ENCODE data around the gene DUSP9.

The DUSP9 gene

GRCh38 chrX:153631346-153631745 is 15.7 kb upstream of the DUSP9 start:
- WGBS (ENCODE audit: insufficient coverage, insufficient read length): no CpG with 5 or more reads among the region's 2 CpGs
- Histone ChIP-seq H3K27me3 (ENCODE audit: control insufficient read depth, insufficient read depth, low read length) (no peaks in the 10 kb centered on the region), H3K9me3 (ENCODE audit: control insufficient read depth, insufficient read depth, low read length) (no peaks in the 10 kb centered on the region), H3K36me3 (ENCODE audit: control insufficient read depth, insufficient read depth, low read length) (no peaks in the 10 kb centered on the region), H3K27ac (ENCODE audit: low read length) (no peak overlapping the region), H3K4me3 (ENCODE audit: low read length) (no peak overlapping the region), H3K4me1 (ENCODE audit: control insufficient read depth, insufficient read depth, low read length) (no peaks in the 10 kb centered on the region; the same call in 1 of the 2 replicates)
- DNase-seq (ENCODE audit: low read depth, low spot score): no peak

DNA sequence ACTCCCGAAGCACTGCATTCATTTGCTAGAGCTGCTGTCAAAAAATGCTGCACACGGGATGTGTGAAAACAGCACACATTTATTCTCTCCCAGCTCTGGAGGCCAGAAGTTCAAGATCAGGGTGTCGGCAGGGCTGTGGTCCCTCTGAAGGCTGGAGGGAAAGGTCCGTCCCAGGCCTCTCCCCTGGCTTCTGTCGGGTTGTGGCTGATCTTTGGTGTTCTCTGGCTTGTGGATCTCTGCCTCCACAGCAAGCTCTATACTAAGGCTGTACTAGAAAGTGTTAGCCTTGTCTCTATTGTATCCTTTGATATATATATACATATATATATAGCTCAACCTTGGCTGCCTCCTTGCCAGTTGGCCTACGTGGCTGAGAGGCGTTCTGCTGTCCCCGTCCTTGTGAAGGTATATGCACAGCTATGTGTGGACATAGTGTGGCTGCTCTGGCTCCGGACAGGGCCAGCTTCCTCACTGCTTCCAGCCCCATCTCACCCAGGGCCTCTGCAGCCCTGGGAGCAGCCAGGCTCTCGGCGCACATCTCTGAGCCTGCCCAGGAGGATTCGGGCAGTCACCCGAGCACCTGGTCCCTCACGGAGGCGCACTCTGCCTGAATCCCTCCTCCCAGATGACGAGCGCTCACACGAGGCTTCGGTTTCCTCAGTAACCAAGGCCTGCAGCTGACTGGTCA is 15.0 kb upstream of the DUSP9 start:
- H3K27me3 ChIP-seq (ENCODE audit: control insufficient read depth, insufficient read depth, low read length): no peaks in the 10 kb centered on the region
- no peak for DNase-seq (ENCODE audit: low read depth, low spot score)
- no CpG with 5 or more reads among the region's 19 CpGs for WGBS (ENCODE audit: insufficient coverage, insufficient read length)

GRCh38 chrX:153632595-153632946 is 14.4 kb upstream of the DUSP9 start:
- Histone ChIP-seq H3K9me3 (ENCODE audit: control insufficient read depth, insufficient read depth, low read length) (no peaks in the 10 kb centered on the region), H3K4me3 (ENCODE audit: low read length) (no peak overlapping the region), H3K27me3 (ENCODE audit: control insufficient read depth, insufficient read depth, low read length) (no peaks in the 10 kb centered on the region), H3K27ac (ENCODE audit: low read length) (no peak overlapping the region), H3K36me3 (ENCODE audit: control insufficient read depth, insufficient read depth, low read length) (no peaks in the 10 kb centered on the region), H3K4me1 (ENCODE audit: control insufficient read depth, insufficient read depth, low read length) (no peaks in the 10 kb centered on the region)
- no CpG with 5 or more reads among the region's 7 CpGs for WGBS (ENCODE audit: insufficient coverage, insufficient read length)
- DNase-seq (ENCODE audit: low read depth, low spot score): no peak

More for the DNA sequence above, 15.0 kb upstream of the DUSP9 start:
- no peaks in the 10 kb centered on the region for H3K9me3 ChIP-seq (ENCODE audit: control insufficient read depth, insufficient read depth, low read length)
- H3K27ac ChIP-seq (ENCODE audit: low read length): no peak overlapping the region
- no peaks in the 10 kb centered on the region; the same call in 1 of the 2 replicates for H3K4me1 ChIP-seq (ENCODE audit: control insufficient read depth, insufficient read depth, low read length)
- no peak overlapping the region for H3K4me3 ChIP-seq (ENCODE audit: low read length)
- H3K36me3 ChIP-seq (ENCODE audit: control insufficient read depth, insufficient read depth, low read length): no peaks in the 10 kb centered on the region

- H3K36me3 ChIP-seq (ENCODE audit: control insufficient read depth, insufficient read depth, low read length): no peaks in the 10 kb centered on the region
- no peak for DNase-seq (ENCODE audit: low read depth, low spot score)
- H3K27ac ChIP-seq (ENCODE audit: low read length): no peak overlapping the region
- H3K4me3 ChIP-seq (ENCODE audit: low read length): no peak overlapping the region
- H3K9me3 ChIP-seq (ENCODE audit: control insufficient read depth, insufficient read depth, low read length): no peaks in the 10 kb centered on the region
- WGBS (ENCODE audit: insufficient coverage, insufficient read length): no CpG with 5 or more reads among the region's 14 CpGs
- H3K4me1 ChIP-seq (ENCODE audit: control insufficient read depth, insufficient read depth, low read length): no peaks in the 10 kb centered on the region
- H3K27me3 ChIP-seq (ENCODE audit: control insufficient read depth, insufficient read depth, low read length): no peaks in the 10 kb centered on the region
Measured at GRCh38 chrX:153633048-153633447, 14.0 kb upstream of the DUSP9 start.

GRCh38 chrX:153633607-153634180 is 13.3 kb upstream of the DUSP9 start:
- DNase-seq (ENCODE audit: low read depth, low spot score): no peak
- Histone ChIP-seq H3K4me3 (ENCODE audit: low read length) (no peak overlapping the region), H3K27me3 (ENCODE audit: control insufficient read depth, insufficient read depth, low read length) (no peaks in the 10 kb centered on the region), H3K27ac (ENCODE audit: low read length) (no peak overlapping the region), H3K36me3 (ENCODE audit: control insufficient read depth, insufficient read depth, low read length) (no peaks in the 10 kb centered on the region), H3K9me3 (ENCODE audit: control insufficient read depth, insufficient read depth, low read length) (no peaks in the 10 kb centered on the region), H3K4me1 (ENCODE audit: control insufficient read depth, insufficient read depth, low read length) (no peaks in the 10 kb centered on the region)
- no CpG with 5 or more reads among the region's 15 CpGs for WGBS (ENCODE audit: insufficient coverage, insufficient read length)

- Histone ChIP-seq H3K4me1 (ENCODE audit: control insufficient read depth, insufficient read depth, low read length) (no peaks in the 10 kb centered on the region), H3K27ac (ENCODE audit: low read length) (no peak overlapping the region), H3K27me3 (ENCODE audit: control insufficient read depth, insufficient read depth, low read length) (no peaks in the 10 kb centered on the region), H3K4me3 (ENCODE audit: low read length) (no peak overlapping the region), H3K36me3 (ENCODE audit: control insufficient read depth, insufficient read depth, low read length) (no peaks in the 10 kb centered on the region), H3K9me3 (ENCODE audit: control insufficient read depth, insufficient read depth, low read length) (no peaks in the 10 kb centered on the region)
- WGBS (ENCODE audit: insufficient coverage, insufficient read length): no CpG with 5 or more reads among the region's 9 CpGs
- DNase-seq (ENCODE audit: low read depth, low spot score): no peak
Measured at GRCh38 chrX:153634236-153634635, 12.8 kb upstream of the DUSP9 start.

- DNase-seq (ENCODE audit: low read depth, low spot score): no peak
Measured at GRCh38 chrX:153634832-153635231, 12.2 kb upstream of the DUSP9 start.

GRCh38 chrX:153635388-153635787 is 11.6 kb upstream of the DUSP9 start:
- no peaks in the 10 kb centered on the region for H3K4me1 ChIP-seq (ENCODE audit: control insufficient read depth, insufficient read depth, low read length)
- no CpG with 5 or more reads among the region's 6 CpGs for WGBS (ENCODE audit: insufficient coverage, insufficient read length)
- H3K9me3 ChIP-seq (ENCODE audit: control insufficient read depth, insufficient read depth, low read length): no peaks in the 10 kb centered on the region

More at GRCh38 chrX:153634832-153635231, 12.2 kb upstream of the DUSP9 start:
- H3K27ac ChIP-seq (ENCODE audit: low read length): no peak overlapping the region
- H3K9me3 ChIP-seq (ENCODE audit: control insufficient read depth, insufficient read depth, low read length): no peaks in the 10 kb centered on the region
- no peaks in the 10 kb centered on the region for H3K4me1 ChIP-seq (ENCODE audit: control insufficient read depth, insufficient read depth, low read length)
- WGBS (ENCODE audit: insufficient coverage, insufficient read length): no CpG with 5 or more reads among the region's 15 CpGs
- no peak overlapping the region for H3K4me3 ChIP-seq (ENCODE audit: low read length)
- H3K36me3 ChIP-seq (ENCODE audit: control insufficient read depth, insufficient read depth, low read length): no peaks in the 10 kb centered on the region
- no peaks in the 10 kb centered on the region for H3K27me3 ChIP-seq (ENCODE audit: control insufficient read depth, insufficient read depth, low read length)

DNA sequence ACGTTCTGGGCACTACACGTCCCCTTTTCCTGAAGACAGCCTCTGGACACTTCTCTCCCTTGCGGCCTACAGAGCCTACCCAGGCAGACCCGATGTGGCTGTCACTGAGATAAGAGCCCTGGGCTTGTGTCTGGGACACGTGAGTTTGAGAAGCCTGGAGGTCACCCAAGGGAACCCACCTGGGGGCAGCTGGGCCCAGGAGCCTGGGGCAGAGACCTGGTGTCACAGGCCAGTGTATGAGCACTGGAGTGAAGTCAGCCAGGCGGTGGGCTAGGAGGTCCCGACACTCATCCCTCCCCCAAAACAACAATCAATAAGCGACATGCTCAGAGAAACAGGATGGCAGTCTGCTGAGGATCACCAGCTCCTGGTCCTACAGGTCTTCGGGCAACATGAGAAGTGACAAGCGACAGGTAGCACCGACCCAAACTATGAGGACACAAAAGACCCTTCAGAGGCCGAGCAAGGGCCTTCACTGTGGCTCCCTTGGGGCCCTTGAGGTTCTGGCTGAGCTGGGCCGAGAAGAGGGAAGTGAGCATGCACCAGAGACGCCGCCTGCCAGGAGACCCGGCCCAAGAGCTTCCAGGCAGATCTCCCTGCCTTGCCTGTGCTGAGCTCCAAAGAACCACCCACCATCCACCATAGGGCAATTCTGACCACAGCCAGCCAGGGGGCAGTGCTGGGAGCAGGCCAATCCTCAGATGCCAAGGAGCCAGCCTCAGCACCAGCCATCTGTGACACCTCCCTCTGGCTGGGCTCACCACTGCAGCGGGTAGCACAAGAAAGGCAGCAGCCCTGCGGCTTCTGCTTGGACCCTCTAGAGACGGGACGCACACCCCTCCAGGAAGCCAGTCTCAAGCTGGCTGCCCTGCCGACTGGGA is 11.0 kb upstream of the DUSP9 start:
- Histone ChIP-seq H3K27ac (ENCODE audit: low read length) (no peak overlapping the region), H3K27me3 (ENCODE audit: control insufficient read depth, insufficient read depth, low read length) (peaks cover 1% of the 10 kb centered on the region; the same call in 1 of the 2 replicates), H3K36me3 (ENCODE audit: control insufficient read depth, insufficient read depth, low read length) (no peaks in the 10 kb centered on the region), H3K4me1 (ENCODE audit: control insufficient read depth, insufficient read depth, low read length) (no peaks in the 10 kb centered on the region), H3K9me3 (ENCODE audit: control insufficient read depth, insufficient read depth, low read length) (no peaks in the 10 kb centered on the region), H3K4me3 (ENCODE audit: low read length) (no peak overlapping the region)
- peak; percentile 45 for DNase-seq (ENCODE audit: low read depth, low spot score)
- no CpG with 5 or more reads among the region's 21 CpGs for WGBS (ENCODE audit: insufficient coverage, insufficient read length)

More at GRCh38 chrX:153635388-153635787, 11.6 kb upstream of the DUSP9 start:
- DNase-seq (ENCODE audit: low read depth, low spot score): no peak
- Histone ChIP-seq H3K27ac (ENCODE audit: low read length) (no peak overlapping the region), H3K36me3 (ENCODE audit: control insufficient read depth, insufficient read depth, low read length) (no peaks in the 10 kb centered on the region), H3K4me3 (ENCODE audit: low read length) (no peak overlapping the region), H3K27me3 (ENCODE audit: control insufficient read depth, insufficient read depth, low read length) (no peaks in the 10 kb centered on the region)

- DNase-seq (ENCODE audit: low read depth, low spot score): no peak
- H3K27me3 ChIP-seq (ENCODE audit: control insufficient read depth, insufficient read depth, low read length): peaks cover 5% of the 10 kb centered on the region; the same call in 1 of the 2 replicates
- H3K9me3 ChIP-seq (ENCODE audit: control insufficient read depth, insufficient read depth, low read length): no peaks in the 10 kb centered on the region
- no CpG with 5 or more reads among the region's 5 CpGs for WGBS (ENCODE audit: insufficient coverage, insufficient read length)
- H3K27ac ChIP-seq (ENCODE audit: low read length): no peak overlapping the region
- H3K36me3 ChIP-seq (ENCODE audit: control insufficient read depth, insufficient read depth, low read length): no peaks in the 10 kb centered on the region
- no peaks in the 10 kb centered on the region for H3K4me1 ChIP-seq (ENCODE audit: control insufficient read depth, insufficient read depth, low read length)
- H3K4me3 ChIP-seq (ENCODE audit: low read length): no peak overlapping the region
Measured at GRCh38 chrX:153636716-153637115, 10.3 kb upstream of the DUSP9 start.

Data from iPS DF 6.9 (cell line).